Right lobe of liver (tissue), 6 donors: Measurements from ENCODE around the gene TUBGCP5. TPM values are rescaled to one million over a fixed set of nuclear protein-coding genes. Genes with fewer than 3 reads are reported as not detected.
"Not testable (repeated sequence)": the region's sequence is repeated elsewhere in the genome, so short reads cannot be mapped to it uniquely, and the experiment has no call there.

Experiments
- ATAC-seq, 4 donors: fragments of 200-7000 bp; cut with Tn5 transposase; one replicate each; pipeline ENCODE4 v1.9.1; 2020; ENCODE audit warnings: mild to moderate bottlenecking in 4 of 4, moderate library complexity in 4 of 4
- DNase-seq, 3 donors: peaks; one replicate each; pipeline ENCODE4 v3.0.0-alpha.2; 2020
- H3K27ac ChIP-seq, 3 donors: fragments of 200-600 bp; one replicate each; pipeline ENCODE4 v1.8.0; 2022
- H3K27me3 ChIP-seq, 2 donors: fragments of 200-600 bp; one replicate each; pipeline ENCODE4 v1.8.0; 2022
- H3K36me3 ChIP-seq, 4 donors: fragments of 200-600 bp; sonication (generic) in 1 of 4; one replicate each; pipeline versions ENCODE4 v1.5.1 to v1.8.0; 2017 to 2022; ENCODE audit warnings: control low read depth in 1 of 4
- H3K4me1 ChIP-seq, 4 donors: fragments of 200-600 bp; sonication (generic) in 1 of 4; one replicate each; pipeline versions ENCODE4 v1.5.1 to v1.8.0; 2017 to 2022; ENCODE audit warnings: control low read depth in 1 of 4
- H3K4me3 ChIP-seq, 3 donors: fragments of 200-600 bp; one replicate each; pipeline ENCODE4 v1.8.0; 2022
- H3K9me3 ChIP-seq, 4 donors: fragments of 200-600 bp; sonication (generic) in 1 of 4; one replicate each; pipeline versions ENCODE4 v1.5.1 to v1.8.0; 2017 to 2022; ENCODE audit warnings: control low read depth in 1 of 4
- CTCF ChIP-seq, 4 donors: fragments of 200-600 bp in 3 of 4; fragments of 450-650 bp in 1 of 4; IDR thresholded peaks; one replicate each; pipeline versions ENCODE4 v1.5.1 to v1.8.0; 2016 to 2022; ENCODE audit warnings: antibody characterized with exemption in 4 of 4, mild to moderate bottlenecking in 2 of 4
- POLR2A ChIP-seq: fragments of 450-650 bp; IDR thresholded peaks from one replicate; pipeline ENCODE4 v1.6.1; 2017; ENCODE audit warnings: antibody characterized with exemption, mild to moderate bottlenecking
- WGBS: methylation state at CpG from one replicate; pipeline ENCODE4 v1.1.6; 2018; ENCODE audit warnings: low coverage, low lambda C conversion rate; ENCODE audit not compliant: insufficient coverage; ENCODE audit errors: missing lambda C conversion rate; 5-methylcytosine and 5-hydroxymethylcytosine counted together
- intact Hi-C, 2 donors: fragments of 100-400 bp; cut with DNase I; formaldehyde crosslinking; loops; one replicate each; pipeline versions ENCODE4 v1.11.2 to v1.14.1; 2022
- total RNA-seq, 6 experiments: library from RNA; depleted of rRNA in 2 of 6; stranded (reverse); fragments of >200 nt in 2 of 6; fragmentation: NEBNext Ultra II Directional in 3 of 6; extraction: Animal tissue kit (Norgen Biotek cat#: 25700) in 3 of 6; gene quantifications; one replicate each; pipeline versions ENCODE4 v1.1.0 to v1.2.4, GENCODE V29; 2016 to 2023
- donor health status: DM: no; HTN: yes; CAD: no.
- donor health status: DM: no; HTN: no; CAD: no.
- donor health status: DM: no; HTN: no; CAD: no.
- donor health status: DM: no; HTN: yes; CAD: no.
- donor health status: DM: no; HTN: yes; CAD: no.

TUBGCP5 gene
- total RNA-seq, 6 experiments from 2014 or later, result 7.1 to 15.6 (median 11.0) TPM

- 66% methylated on average over 2 of the region's 2 CpGs for whole genome bisulfite sequencing
- Histone ChIP-seq H3K4me3 (no peak overlapping the region), H3K27me3 (no peaks in the 10 kb centered on the region), H3K36me3 (no peaks in the 10 kb centered on the region), H3K4me1 (no peaks in the 10 kb centered on the region), H3K27ac (no peak overlapping the region), H3K9me3 (no peaks in the 10 kb centered on the region)
- DNase-seq (no peak), ATAC-seq (no peak)
- intact Hi-C loops, result no loop called here
- no peak for TF ChIP-seq CTCF (IDR thresholded peaks at IDR 0.05)
- TF ChIP-seq POLR2A, result no peak
Measured at GRCh38 chr15:23052522-23052921, 13.2 kb upstream of the TUBGCP5 start.

GRCh38 chr15:23050708-23051107 lies 11.3 kb upstream of the TUBGCP5 start:
- H3K27me3 ChIP-seq, result no peaks in the 10 kb centered on the region
- TF ChIP-seq CTCF (IDR thresholded peaks at IDR 0.05) (no peak), POLR2A (no peak)
- H3K9me3 ChIP-seq, result no peaks in the 10 kb centered on the region
- H3K27ac ChIP-seq, result no peak overlapping the region
- DNase-seq (no peak), ATAC-seq (no peak)
- no peaks in the 10 kb centered on the region for H3K4me1 ChIP-seq
- WGBS, result 55% methylated on average over 1 of the region's 1 CpG
- H3K36me3 ChIP-seq, result no peaks in the 10 kb centered on the region
- H3K4me3 ChIP-seq, result no peak overlapping the region
- intact Hi-C loops, result no loop called here

GRCh38 chr15:23049984-23050628 lies 10.7 kb upstream of the TUBGCP5 start:
- no peaks in the 10 kb centered on the region for H3K36me3 ChIP-seq
- no peak overlapping the region for H3K4me3 ChIP-seq
- H3K27ac ChIP-seq, result no peak overlapping the region
- WGBS, result 77% methylated on average over 4 of the region's 16 CpGs
- intact Hi-C loops, result no loop called here
- no peaks in the 10 kb centered on the region for H3K9me3 ChIP-seq
- TF ChIP-seq CTCF (IDR thresholded peaks at IDR 0.05) (no peak), POLR2A (no peak)
- no peaks in the 10 kb centered on the region for H3K27me3 ChIP-seq
- ATAC-seq (no peak), DNase-seq (no peak)
- H3K4me1 ChIP-seq, result no peaks in the 10 kb centered on the region

- H3K36me3 ChIP-seq, H3K9me3 ChIP-seq, DNase-seq, H3K27ac ChIP-seq, ATAC-seq, intact Hi-C loops, H3K4me1 ChIP-seq, H3K27me3 ChIP-seq, H3K4me3 ChIP-seq: not testable (repeated sequence)
- 70% methylated on average over 2 of the region's 9 CpGs for WGBS
Measured at GRCh38 chr15:23048572-23049282, 9.4 kb upstream of the TUBGCP5 start.

GRCh38 chr15:23043987-23044386 lies 4.6 kb upstream of the TUBGCP5 start:
- H3K9me3 ChIP-seq, H3K4me1 ChIP-seq, H3K27me3 ChIP-seq, DNase-seq, intact Hi-C loops, H3K27ac ChIP-seq, ATAC-seq, H3K36me3 ChIP-seq, H3K4me3 ChIP-seq: not testable (repeated sequence)
- 67% methylated on average over 1 of the region's 2 CpGs for WGBS

GRCh38 chr15:23043535-23043934 lies 4.2 kb upstream of the TUBGCP5 start:
- ATAC-seq, H3K4me1 ChIP-seq, H3K27me3 ChIP-seq, H3K36me3 ChIP-seq, H3K27ac ChIP-seq, H3K9me3 ChIP-seq, H3K4me3 ChIP-seq, intact Hi-C loops, DNase-seq: not testable (repeated sequence)
- 80% methylated on average over 1 of the region's 4 CpGs for WGBS

GRCh38 chr15:23041736-23042135 lies 2.4 kb upstream of the TUBGCP5 start:
- H3K27me3 ChIP-seq, DNase-seq, H3K4me3 ChIP-seq, ATAC-seq, H3K4me1 ChIP-seq, H3K27ac ChIP-seq, H3K9me3 ChIP-seq, intact Hi-C loops, H3K36me3 ChIP-seq: not testable (repeated sequence)
- WGBS, result 76% methylated on average over 4 of the region's 8 CpGs
